K562 (cell line): ENCODE results near the gene DNAAF1. TPM values are rescaled to one million over a fixed set of nuclear protein-coding genes. Genes with fewer than 3 reads are reported as not detected.

Experiments used
- CHD2 ChIP-seq: IDR thresholded peaks from 2 replicates; pipeline ENCODE4 v1.6.1; 2011; ENCODE audit warnings: low read depth, low read length
- ELF4 ChIP-seq: fragments of 450-650 bp; formaldehyde crosslinking; IDR thresholded peaks from 2 replicates; pipeline ENCODE4 v1.4.0; 2022; ENCODE audit warnings: missing genetic modification characterization
- ESRRA ChIP-seq: fragments of 450-650 bp; IDR thresholded peaks from 2 replicates; pipeline ENCODE4 v1.6.1; 2014; ENCODE audit warnings: low read depth, mild to moderate bottlenecking, moderate library complexity, borderline replicate concordance
- GTF2E2 ChIP-seq: fragments of 200-800 bp; sonication (Bioruptor generic); IDR thresholded peaks from 2 replicates; pipeline ENCODE4 v1.6.1; 2016; ENCODE audit warnings: missing genetic modification characterization, missing compliant biosample characterization
- HDAC2 ChIP-seq: fragments of 450-650 bp; IDR thresholded peaks from 2 replicates; pipeline ENCODE4 v1.6.1; 2016; ENCODE audit warnings: mild to moderate bottlenecking
- HOXB6 ChIP-seq: fragments of 250-450 bp; sonication (Bioruptor Pico); IDR thresholded peaks from 2 replicates; pipeline ENCODE4 v1.5.1; 2022; ENCODE audit warnings: mild to moderate bottlenecking, borderline replicate concordance
- LEF1 ChIP-seq: fragments of 450-650 bp; IDR thresholded peaks from 2 replicates; pipeline ENCODE4 v1.6.1; 2016; ENCODE audit warnings: mild to moderate bottlenecking
- MECOM ChIP-seq: fragments of 250-450 bp; sonication (Bioruptor Pico); IDR thresholded peaks from 2 replicates; pipeline ENCODE4 v1.8.0; 2022; ENCODE audit warnings: inconsistent platforms
- MEF2D ChIP-seq: conservative IDR thresholded peaks from 2 replicates; pipeline ENCODE4 v1.6.1; 2016; ENCODE audit warnings: low read depth, missing genetic modification characterization, missing compliant biosample characterization
- NFE2 ChIP-seq: IDR thresholded peaks from 2 replicates; pipeline ENCODE4 v1.6.1; 2014; ENCODE audit warnings: antibody characterized with exemption, low read depth
- RBM39 ChIP-seq: fragments of 200-400 bp; formaldehyde crosslinking; optimal IDR thresholded peaks from 2 replicates; pipeline ENCODE3; 2018; ENCODE audit warnings: low read depth, low read length
- RCOR1 ChIP-seq, 2 experiments: IDR thresholded peaks; 2 replicates each; pipeline ENCODE4 v1.6.1; 2012; ENCODE audit warnings: low read depth in 2 of 2, low read length in 2 of 2, borderline replicate concordance in 1 of 2, improper control_type of control experiment in 1 of 2
- TAF1 ChIP-seq: IDR thresholded peaks from 2 replicates; pipeline ENCODE4 v1.6.1; 2011; ENCODE audit warnings: mild to moderate bottlenecking, low read length, moderate library complexity; ENCODE audit not compliant: insufficient read depth, control insufficient read depth, severe bottlenecking; ENCODE audit errors: extremely low read depth
- TAF9B ChIP-seq: fragments of 450-650 bp; IDR thresholded peaks from 2 replicates; pipeline ENCODE4 v1.6.1; 2018; ENCODE audit warnings: mild to moderate bottlenecking; ENCODE audit not compliant: partially characterized antibody
- polyA plus RNA-seq, 8 experiments: library from polyadenylated mRNA; depleted of rRNA in 4 of 8; stranded (reverse) in 5 of 8; unstranded in 3 of 8; fragments of >200 nt; fragmentation: Nextera tagmentation in 2 of 8; fragmentation: Illumina TruSeq in 1 of 8; extraction: Ambion mirVana in 2 of 8; extraction: Trizol in 1 of 8; gene quantifications; 2 replicates each; pipeline versions ENCODE4 v1.2.1 to v1.2.3, GENCODE V29; 2011 to 2014; ENCODE audit warnings: inconsistent platforms in 1 of 8, missing spikeins in 1 of 8
- total RNA-seq, 7 experiments: library from RNA; depleted of rRNA in 6 of 7; stranded (reverse); fragments of >200 nt in 6 of 7; fragmentation: Illumina TruSeq in 2 of 7; extraction: Trizol in 2 of 7; gene quantifications; 2 replicates each; pipeline versions ENCODE4 v1.2.1 to v1.2.3, GENCODE V29; 2011 to 2021; ENCODE audit warnings: low replicate concordance in 1 of 7
- TF ChIP-seq, protein P1 (sequence below): sonication (generic); formaldehyde crosslinking; IDR thresholded peaks from 2 replicates; pipeline ENCODE4 v1.8.0; 2023; ENCODE audit warnings: mild to moderate bottlenecking, missing genetic modification reagents
- TF ChIP-seq, protein P2 (sequence below): fragments of 450-650 bp; formaldehyde crosslinking; conservative IDR thresholded peaks from 2 replicates; pipeline ENCODE4 v1.4.0; 2022; ENCODE audit warnings: mild to moderate bottlenecking, missing genetic modification characterization
- TF ChIP-seq, protein P3 (sequence below): IDR thresholded peaks from 2 replicates; pipeline ENCODE4 v1.6.1; 2011; ENCODE audit warnings: borderline replicate concordance, low read depth, mild to moderate bottlenecking, moderate library complexity, low read length; ENCODE audit not compliant: insufficient read depth, poor library complexity, severe bottlenecking
- TF ChIP-seq, protein P4 (sequence below), 2 experiments: fragments of 450-650 bp; IDR thresholded peaks; 2 replicates each; pipeline ENCODE4 v1.6.1; 2018; ENCODE audit warnings: mild to moderate bottlenecking in 2 of 2, low read depth in 1 of 2; ENCODE audit not compliant: partially characterized antibody in 2 of 2

Gene DNAAF1
- total and polyA plus RNA-seq, 9 of the 15 experiments (the other 6 are each of a cell fraction or from before 2014, with no cell fraction given) = 0.01 TPM; not detected in 8

DNA sequence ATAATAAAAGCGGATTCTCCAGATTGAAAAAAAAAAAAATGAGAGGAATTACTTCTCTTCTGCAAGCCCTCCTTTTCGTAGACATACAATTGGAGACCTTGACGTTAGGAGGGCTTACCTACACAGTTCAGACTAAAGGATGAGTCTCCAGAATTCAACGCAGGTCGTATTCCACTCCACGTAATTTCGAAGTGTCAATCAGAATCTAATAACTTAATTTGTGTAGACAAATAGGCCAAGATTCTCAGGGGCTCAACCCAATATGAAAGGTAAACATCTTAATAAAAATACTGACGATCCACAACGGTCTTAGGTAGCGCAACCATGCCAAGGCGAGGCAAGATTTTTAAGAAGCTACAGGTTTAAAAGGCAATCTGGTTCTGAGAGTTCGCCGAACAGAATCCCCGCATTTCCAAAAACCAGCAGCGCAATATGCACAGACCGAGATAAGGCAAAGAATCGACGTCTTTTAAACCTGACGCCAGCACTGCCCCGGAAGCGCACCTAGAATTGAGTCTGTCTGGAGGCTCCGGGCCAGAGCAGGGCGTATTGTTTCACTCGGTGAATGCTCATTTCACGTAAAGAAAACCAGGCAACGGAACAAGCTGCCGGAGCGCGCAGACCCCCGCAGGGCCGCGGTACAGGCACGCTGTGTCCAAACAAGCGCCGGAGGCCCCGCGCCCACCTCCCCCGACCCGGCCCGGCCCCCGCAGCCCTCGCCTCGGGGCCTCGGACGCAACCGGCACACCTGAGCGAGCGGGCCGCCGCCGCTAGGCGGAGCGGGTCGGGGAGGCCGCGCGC, 29.0 kb upstream of the DNAAF1 start (continued):
- TF ChIP-seq, protein P1, sequence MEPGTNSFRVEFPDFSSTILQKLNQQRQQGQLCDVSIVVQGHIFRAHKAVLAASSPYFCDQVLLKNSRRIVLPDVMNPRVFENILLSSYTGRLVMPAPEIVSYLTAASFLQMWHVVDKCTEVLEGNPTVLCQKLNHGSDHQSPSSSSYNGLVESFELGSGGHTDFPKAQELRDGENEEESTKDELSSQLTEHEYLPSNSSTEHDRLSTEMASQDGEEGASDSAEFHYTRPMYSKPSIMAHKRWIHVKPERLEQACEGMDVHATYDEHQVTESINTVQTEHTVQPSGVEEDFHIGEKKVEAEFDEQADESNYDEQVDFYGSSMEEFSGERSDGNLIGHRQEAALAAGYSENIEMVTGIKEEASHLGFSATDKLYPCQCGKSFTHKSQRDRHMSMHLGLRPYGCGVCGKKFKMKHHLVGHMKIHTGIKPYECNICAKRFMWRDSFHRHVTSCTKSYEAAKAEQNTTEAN (CRISPR knock-in tag) = peak; percentile 30; the same call in 1 of the 2 replicates
- TF ChIP-seq NFE2 = no peak
- TF ChIP-seq RCOR1 (IDR thresholded peaks at IDR 0.05; ENCODE audit: borderline replicate concordance in 1 of 2, low read depth in 2 of 2, low read length in 2 of 2) = peak; percentile 22 to 90; a peak in 3 of 4 replicates
- no peak for TF ChIP-seq TAF9B
- TF ChIP-seq HOXB6 = no peak
- TF ChIP-seq HDAC2 = peak; percentile 81
- no peak for TF ChIP-seq MECOM (CRISPR knock-in tag)
- peak; percentile 82 for TF ChIP-seq GTF2E2
- TF ChIP-seq, protein P2, sequence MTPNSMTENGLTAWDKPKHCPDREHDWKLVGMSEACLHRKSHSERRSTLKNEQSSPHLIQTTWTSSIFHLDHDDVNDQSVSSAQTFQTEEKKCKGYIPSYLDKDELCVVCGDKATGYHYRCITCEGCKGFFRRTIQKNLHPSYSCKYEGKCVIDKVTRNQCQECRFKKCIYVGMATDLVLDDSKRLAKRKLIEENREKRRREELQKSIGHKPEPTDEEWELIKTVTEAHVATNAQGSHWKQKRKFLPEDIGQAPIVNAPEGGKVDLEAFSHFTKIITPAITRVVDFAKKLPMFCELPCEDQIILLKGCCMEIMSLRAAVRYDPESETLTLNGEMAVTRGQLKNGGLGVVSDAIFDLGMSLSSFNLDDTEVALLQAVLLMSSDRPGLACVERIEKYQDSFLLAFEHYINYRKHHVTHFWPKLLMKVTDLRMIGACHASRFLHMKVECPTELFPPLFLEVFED (CRISPR knock-in tag) = 0 out of 2 replicates have a peak, but pooled peaks have one; percentile 60
- no peak for TF ChIP-seq ESRRA
- TF ChIP-seq LEF1 = peak; percentile 65
- TF ChIP-seq, protein P3, sequence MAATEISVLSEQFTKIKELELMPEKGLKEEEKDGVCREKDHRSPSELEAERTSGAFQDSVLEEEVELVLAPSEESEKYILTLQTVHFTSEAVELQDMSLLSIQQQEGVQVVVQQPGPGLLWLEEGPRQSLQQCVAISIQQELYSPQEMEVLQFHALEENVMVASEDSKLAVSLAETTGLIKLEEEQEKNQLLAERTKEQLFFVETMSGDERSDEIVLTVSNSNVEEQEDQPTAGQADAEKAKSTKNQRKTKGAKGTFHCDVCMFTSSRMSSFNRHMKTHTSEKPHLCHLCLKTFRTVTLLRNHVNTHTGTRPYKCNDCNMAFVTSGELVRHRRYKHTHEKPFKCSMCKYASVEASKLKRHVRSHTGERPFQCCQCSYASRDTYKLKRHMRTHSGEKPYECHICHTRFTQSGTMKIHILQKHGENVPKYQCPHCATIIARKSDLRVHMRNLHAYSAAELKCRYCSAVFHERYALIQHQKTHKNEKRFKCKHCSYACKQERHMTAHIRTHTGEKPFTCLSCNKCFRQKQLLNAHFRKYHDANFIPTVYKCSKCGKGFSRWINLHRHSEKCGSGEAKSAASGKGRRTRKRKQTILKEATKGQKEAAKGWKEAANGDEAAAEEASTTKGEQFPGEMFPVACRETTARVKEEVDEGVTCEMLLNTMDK = peak; percentile 88
- no peak for TF ChIP-seq RBM39
- peak; percentile 65; the same call in 1 of the 2 replicates for TF ChIP-seq ELF4 (CRISPR knock-in tag)
- TF ChIP-seq MEF2D (tag) = no peak
- TF ChIP-seq, protein P4, sequence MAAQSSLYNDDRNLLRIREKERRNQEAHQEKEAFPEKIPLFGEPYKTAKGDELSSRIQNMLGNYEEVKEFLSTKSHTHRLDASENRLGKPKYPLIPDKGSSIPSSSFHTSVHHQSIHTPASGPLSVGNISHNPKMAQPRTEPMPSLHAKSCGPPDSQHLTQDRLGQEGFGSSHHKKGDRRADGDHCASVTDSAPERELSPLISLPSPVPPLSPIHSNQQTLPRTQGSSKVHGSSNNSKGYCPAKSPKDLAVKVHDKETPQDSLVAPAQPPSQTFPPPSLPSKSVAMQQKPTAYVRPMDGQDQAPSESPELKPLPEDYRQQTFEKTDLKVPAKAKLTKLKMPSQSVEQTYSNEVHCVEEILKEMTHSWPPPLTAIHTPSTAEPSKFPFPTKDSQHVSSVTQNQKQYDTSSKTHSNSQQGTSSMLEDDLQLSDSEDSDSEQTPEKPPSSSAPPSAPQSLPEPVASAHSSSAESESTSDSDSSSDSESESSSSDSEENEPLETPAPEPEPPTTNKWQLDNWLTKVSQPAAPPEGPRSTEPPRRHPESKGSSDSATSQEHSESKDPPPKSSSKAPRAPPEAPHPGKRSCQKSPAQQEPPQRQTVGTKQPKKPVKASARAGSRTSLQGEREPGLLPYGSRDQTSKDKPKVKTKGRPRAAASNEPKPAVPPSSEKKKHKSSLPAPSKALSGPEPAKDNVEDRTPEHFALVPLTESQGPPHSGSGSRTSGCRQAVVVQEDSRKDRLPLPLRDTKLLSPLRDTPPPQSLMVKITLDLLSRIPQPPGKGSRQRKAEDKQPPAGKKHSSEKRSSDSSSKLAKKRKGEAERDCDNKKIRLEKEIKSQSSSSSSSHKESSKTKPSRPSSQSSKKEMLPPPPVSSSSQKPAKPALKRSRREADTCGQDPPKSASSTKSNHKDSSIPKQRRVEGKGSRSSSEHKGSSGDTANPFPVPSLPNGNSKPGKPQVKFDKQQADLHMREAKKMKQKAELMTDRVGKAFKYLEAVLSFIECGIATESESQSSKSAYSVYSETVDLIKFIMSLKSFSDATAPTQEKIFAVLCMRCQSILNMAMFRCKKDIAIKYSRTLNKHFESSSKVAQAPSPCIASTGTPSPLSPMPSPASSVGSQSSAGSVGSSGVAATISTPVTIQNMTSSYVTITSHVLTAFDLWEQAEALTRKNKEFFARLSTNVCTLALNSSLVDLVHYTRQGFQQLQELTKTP (IDR thresholded peaks at IDR 0.05; ENCODE audit: low read depth in 1 of 2, partially characterized antibody in 2 of 2) = peak in 1 of 2 experiments; percentile 20
- peak; percentile 40 for TF ChIP-seq TAF1
- no peak for TF ChIP-seq CHD2
